Calu3 (cell line): Measurements from ENCODE around the gene SLMAP. TPM values are rescaled to one million over a fixed set of nuclear protein-coding genes. Genes with fewer than 3 reads are reported as not detected.

Experiments used
- BruUV-seq: library from RNA; stranded (reverse); fragments of 400-500 nt; replicated peaks from 2 replicates; lab custom pipeline; 2021; lab: Mats Ljungman, UMichigan
- CTCF ChIA-PET: fragments of 300-600 bp; sonication (Branson Sonifier 250); formaldehyde crosslinking; loops from one replicate; lab custom pipeline; 2022; ENCODE audit warnings: antibody characterized with exemption; lab: Charles Lee
- DNase-seq: peaks from one replicate; pipeline ENCODE4 v3.0.0; 2022
- H3K27ac Mint-ChIP-seq: one replicate; pipeline ENCODE4 v1.8.0; 2022; ENCODE audit warnings: mixed read lengths; ENCODE audit not compliant: unreplicated experiment
- H3K27me3 Mint-ChIP-seq: one replicate; pipeline ENCODE4 v1.8.0; 2022; ENCODE audit warnings: mixed read lengths; ENCODE audit not compliant: unreplicated experiment
- H3K36me3 Mint-ChIP-seq: one replicate; pipeline ENCODE4 v1.8.0; 2022; ENCODE audit warnings: mild to moderate bottlenecking, moderate library complexity, mixed read lengths; ENCODE audit not compliant: insufficient read depth, unreplicated experiment
- H3K4me1 Mint-ChIP-seq: one replicate; pipeline ENCODE4 v1.8.0; 2022; ENCODE audit warnings: mild to moderate bottlenecking, low read depth, mixed read lengths; ENCODE audit not compliant: unreplicated experiment
- H3K4me3 Mint-ChIP-seq: one replicate; pipeline ENCODE4 v1.8.0; 2022; ENCODE audit warnings: mild to moderate bottlenecking, low read depth, moderate library complexity, mixed read lengths; ENCODE audit not compliant: unreplicated experiment
- H3K9me3 Mint-ChIP-seq: one replicate; pipeline ENCODE4 v1.8.0; 2022; ENCODE audit warnings: low read depth, mixed read lengths; ENCODE audit not compliant: unreplicated experiment
- intact Hi-C: fragments of 100-400 bp; cut with micrococcal nuclease; formaldehyde crosslinking; loops from one replicate; pipeline ENCODE4 v1.10.0; 2022; ENCODE audit not compliant: unreplicated experiment
- total RNA-seq: library from RNA; stranded (reverse); gene quantifications from 2 replicates; pipeline ENCODE4 v1.2.3, GENCODE V29; 2022
- TF ChIP-seq, protein P1 (sequence below): fragments of 200-600 bp; IDR thresholded peaks from one replicate; pipeline ENCODE4 v1.8.0; 2022; ENCODE audit warnings: antibody characterized with exemption; ENCODE audit not compliant: unreplicated experiment

SLMAP gene
- total RNA-seq, 1 experiment from 2014 or later: 114 TPM

DNA sequence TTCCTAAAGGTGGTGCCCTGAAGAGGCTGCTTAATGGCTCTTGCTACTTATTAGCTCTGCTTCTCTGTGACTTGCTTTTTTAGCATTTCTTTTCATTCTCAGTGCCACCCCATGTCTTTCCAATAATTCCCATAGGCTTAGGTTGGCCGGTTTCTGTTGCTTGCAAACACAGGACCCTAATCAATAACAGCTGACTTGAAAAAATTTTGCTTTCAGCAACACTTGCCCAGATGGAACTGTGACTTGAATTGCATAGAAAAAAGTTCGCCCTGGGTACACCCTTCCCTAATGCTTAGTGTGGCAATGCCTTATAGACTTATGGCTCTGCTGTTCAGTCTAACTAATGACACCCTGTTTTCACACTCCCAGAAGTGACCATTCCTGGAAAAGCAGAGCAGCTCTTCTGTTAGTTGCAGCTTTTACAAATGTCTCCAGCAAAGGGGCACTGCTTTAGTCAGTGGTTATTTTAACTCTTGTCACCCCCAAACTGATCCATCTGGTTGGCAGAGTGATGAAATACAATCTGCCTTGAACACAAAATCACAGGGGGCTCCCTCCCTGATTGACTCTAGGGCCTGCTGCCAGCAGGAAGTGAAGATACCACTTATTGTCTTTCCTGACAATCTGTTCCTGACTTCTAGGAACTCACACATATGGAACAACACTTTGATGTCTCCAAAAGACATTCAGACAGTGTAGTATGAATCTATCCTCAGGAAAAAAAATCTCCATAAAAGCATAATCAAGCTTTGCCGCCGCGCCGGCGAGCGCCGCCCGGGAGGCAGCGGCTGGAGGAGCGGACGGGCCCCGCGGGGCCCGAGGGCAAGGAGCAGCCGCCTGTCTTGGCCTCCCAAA, 9.7 kb upstream of the SLMAP start:
- H3K9me3 Mint-ChIP-seq: no peaks in the 10 kb centered on the region
- intact Hi-C loops: no loop called here
- H3K27ac Mint-ChIP-seq: no peak overlapping the region
- BruUV-seq: no TSS peak
- H3K27me3 Mint-ChIP-seq: no peaks in the 10 kb centered on the region
- no peak overlapping the region for H3K4me3 Mint-ChIP-seq
- CTCF ChIA-PET: interaction anchor here (0.6 kb wide), 4 partner anchors 13 to 143 kb away, joined by 3 to 5 read pairs (median 4); no protein-coding TSS in a partner anchor
- DNase-seq: no peak
- H3K36me3 Mint-ChIP-seq: no peaks in the 10 kb centered on the region
- no peaks in the 10 kb centered on the region for H3K4me1 Mint-ChIP-seq
- TF ChIP-seq, protein P1, sequence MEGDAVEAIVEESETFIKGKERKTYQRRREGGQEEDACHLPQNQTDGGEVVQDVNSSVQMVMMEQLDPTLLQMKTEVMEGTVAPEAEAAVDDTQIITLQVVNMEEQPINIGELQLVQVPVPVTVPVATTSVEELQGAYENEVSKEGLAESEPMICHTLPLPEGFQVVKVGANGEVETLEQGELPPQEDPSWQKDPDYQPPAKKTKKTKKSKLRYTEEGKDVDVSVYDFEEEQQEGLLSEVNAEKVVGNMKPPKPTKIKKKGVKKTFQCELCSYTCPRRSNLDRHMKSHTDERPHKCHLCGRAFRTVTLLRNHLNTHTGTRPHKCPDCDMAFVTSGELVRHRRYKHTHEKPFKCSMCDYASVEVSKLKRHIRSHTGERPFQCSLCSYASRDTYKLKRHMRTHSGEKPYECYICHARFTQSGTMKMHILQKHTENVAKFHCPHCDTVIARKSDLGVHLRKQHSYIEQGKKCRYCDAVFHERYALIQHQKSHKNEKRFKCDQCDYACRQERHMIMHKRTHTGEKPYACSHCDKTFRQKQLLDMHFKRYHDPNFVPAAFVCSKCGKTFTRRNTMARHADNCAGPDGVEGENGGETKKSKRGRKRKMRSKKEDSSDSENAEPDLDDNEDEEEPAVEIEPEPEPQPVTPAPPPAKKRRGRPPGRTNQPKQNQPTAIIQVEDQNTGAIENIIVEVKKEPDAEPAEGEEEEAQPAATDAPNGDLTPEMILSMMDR: no peak

DNA sequence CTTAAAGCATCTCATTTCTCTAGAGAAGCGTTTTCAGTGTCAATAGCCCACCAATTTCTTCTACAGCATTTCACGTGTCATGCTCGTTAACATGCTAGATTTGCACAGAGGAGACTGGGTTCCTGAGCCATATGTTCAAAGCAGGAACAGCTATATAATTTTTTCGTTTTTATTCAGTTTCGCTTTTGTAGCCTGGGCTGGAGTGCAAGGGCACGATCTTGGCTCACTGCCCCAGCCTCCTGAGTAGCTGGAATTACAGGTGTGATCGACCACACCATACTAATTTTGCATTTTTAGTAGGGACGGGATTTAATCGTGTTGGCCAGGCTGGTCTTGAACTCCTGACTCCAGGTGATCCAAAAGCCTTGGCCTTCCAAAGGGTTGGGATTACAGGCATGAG, 6.6 kb upstream of the SLMAP start:
- Mint-ChIP-seq H3K36me3 (no peaks in the 10 kb centered on the region), H3K4me1 (peaks cover 12% of the 10 kb centered on the region), H3K27me3 (no peaks in the 10 kb centered on the region), H3K9me3 (no peaks in the 10 kb centered on the region), H3K27ac (peak overlapping the region; percentile 68), H3K4me3 (no peak overlapping the region)
- BruUV-seq: no TSS peak
- CTCF ChIA-PET: no interaction called here
- intact Hi-C loops: no loop called here
- no peak for DNase-seq
- TF ChIP-seq, protein P1: no peak

DNA sequence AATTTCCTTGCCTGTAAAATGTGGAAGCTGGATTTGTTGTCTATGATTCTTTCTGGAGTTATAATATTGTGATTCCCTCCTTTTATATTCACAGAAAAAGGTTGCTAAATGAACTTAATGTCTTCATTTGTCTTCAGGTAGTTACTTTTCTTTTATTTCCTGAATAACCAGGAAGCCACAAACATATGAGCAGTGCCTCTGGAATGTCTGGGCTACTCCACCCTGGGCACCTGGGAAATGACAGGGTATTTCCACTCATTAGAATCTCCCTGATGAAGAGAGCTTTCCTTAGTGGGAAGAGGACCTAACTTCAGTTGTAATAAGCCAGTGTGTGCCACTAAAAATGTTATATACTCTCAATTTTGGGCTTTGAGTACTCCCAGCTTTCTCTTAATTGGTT, 3.8 kb upstream of the SLMAP start:
- DNase-seq: peak; percentile 75
- TF ChIP-seq, protein P1: no peak
- H3K27me3 Mint-ChIP-seq: no peaks in the 10 kb centered on the region
- H3K4me3 Mint-ChIP-seq: no peak overlapping the region
- H3K9me3 Mint-ChIP-seq: no peaks in the 10 kb centered on the region
- intact Hi-C loops: loop anchor here (10.0 kb wide), 1 partner anchor 158 kb away; the partner anchor contains the start of gene ARF4
- no TSS peak for BruUV-seq
- H3K4me1 Mint-ChIP-seq: peaks cover 18% of the 10 kb centered on the region
- peaks cover 21% of the 10 kb centered on the region for H3K36me3 Mint-ChIP-seq
- peak overlapping the region; percentile 98 for H3K27ac Mint-ChIP-seq
- CTCF ChIA-PET: interaction anchor here (0.5 kb wide), 1 partner anchor 12 kb away, joined by 4 read pairs; no protein-coding TSS in a partner anchor

DNA sequence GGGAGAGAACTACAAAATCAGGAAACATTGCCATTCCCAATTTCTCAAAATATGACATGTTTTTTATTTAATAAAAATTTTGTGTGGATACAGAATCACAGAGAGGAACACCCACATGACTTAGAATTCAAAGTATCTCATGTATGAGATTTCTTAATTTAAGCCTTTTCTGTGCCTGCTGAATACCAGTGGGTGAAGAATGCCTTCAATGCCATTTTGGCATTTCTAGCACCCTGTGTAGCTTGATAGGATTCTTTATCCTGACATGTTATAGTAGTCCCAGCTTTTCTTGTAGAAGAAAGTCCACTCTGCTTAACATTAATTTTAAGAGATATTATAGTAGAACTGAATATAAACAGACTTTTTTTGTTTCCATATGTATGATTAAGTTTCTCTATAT, 3.1 kb upstream of the SLMAP start:
- Mint-ChIP-seq H3K4me3 (no peak overlapping the region), H3K27me3 (no peaks in the 10 kb centered on the region), H3K9me3 (no peaks in the 10 kb centered on the region), H3K27ac (peak overlapping the region; percentile 98), H3K4me1 (peaks cover 18% of the 10 kb centered on the region), H3K36me3 (peaks cover 28% of the 10 kb centered on the region)
- CTCF ChIA-PET: no interaction called here
- BruUV-seq: no TSS peak
- TF ChIP-seq, protein P1: no peak
- DNase-seq: no peak
- intact Hi-C loops: loop anchor here (10.0 kb wide), 1 partner anchor 158 kb away; the partner anchor contains the start of gene ARF4
